A673 (cell line): ENCODE results near the gene FAM163A. TPM values are rescaled to one million over a fixed set of nuclear protein-coding genes. Genes with fewer than 3 reads are reported as not detected.

Source experiments
- BruUV-seq: library from RNA; stranded (reverse); fragments of 400-500 nt; replicated peaks from 2 replicates; lab custom pipeline; 2021; lab: Mats Ljungman, UMichigan
- CTCF ChIA-PET: fragments of 300-600 bp; sonication (Branson Sonifier 250); formaldehyde crosslinking; loops from one replicate; lab custom pipeline; 2022; ENCODE audit warnings: antibody characterized with exemption; lab: Charles Lee
- POLR2A ChIA-PET: fragments of 300-600 bp; sonication (Branson Sonifier 250); formaldehyde crosslinking; loops from one replicate; lab custom pipeline; 2022; ENCODE audit warnings: antibody characterized with exemption; ENCODE audit not compliant: low non-redundant PET; lab: Charles Lee
- DNase-seq: peaks from one replicate; pipeline ENCODE4 v3.0.0-alpha.2; 2015; ENCODE audit warnings: low spot score
- H3K27ac ChIP-seq: fragments of 200-600 bp; sonication (generic); 2 replicates; pipeline ENCODE4 v1.5.1; 2016; ENCODE audit warnings: mixed run types, low read depth, mild to moderate bottlenecking, mixed read lengths, antibody characterized with exemption, low read length; ENCODE audit not compliant: poor library complexity, severe bottlenecking
- H3K27me3 ChIP-seq: fragments of 200-600 bp; sonication (generic); replicated peaks from 2 replicates; pipeline ENCODE4 v1.6.1; 2017; ENCODE audit warnings: mixed run types, low read depth, mild to moderate bottlenecking, mixed read lengths, antibody characterized with exemption, low read length; ENCODE audit not compliant: insufficient read depth, poor library complexity
- H3K36me3 ChIP-seq: fragments of 200-600 bp; sonication (generic); 2 replicates; pipeline ENCODE4 v1.6.1; 2016; ENCODE audit warnings: mixed run types, mild to moderate bottlenecking, mixed read lengths, antibody characterized with exemption, low read length; ENCODE audit not compliant: insufficient read depth, poor library complexity, severe bottlenecking
- H3K4me1 ChIP-seq: fragments of 200-600 bp; sonication (generic); 2 replicates; pipeline ENCODE4 v1.6.1; 2017; ENCODE audit warnings: mixed run types, mild to moderate bottlenecking, mixed read lengths, antibody characterized with exemption, low read length; ENCODE audit not compliant: insufficient read depth, poor library complexity, severe bottlenecking
- H3K4me3 ChIP-seq: fragments of 200-600 bp; sonication (generic); 2 replicates; pipeline ENCODE4 v1.5.1; 2016; ENCODE audit warnings: low read depth, mixed run types, mild to moderate bottlenecking, mixed read lengths, low read length; ENCODE audit not compliant: poor library complexity, severe bottlenecking
- H3K9me3 ChIP-seq: fragments of 200-600 bp; sonication (generic); 2 replicates; pipeline ENCODE4 v1.6.1; 2016; ENCODE audit warnings: mixed run types, low read depth, mild to moderate bottlenecking, mixed read lengths, antibody characterized with exemption, low read length; ENCODE audit not compliant: poor library complexity, severe bottlenecking
- CTCF ChIP-seq: fragments of 300-800, 200-600 bp; sonication (generic); conservative IDR thresholded peaks from 2 replicates; pipeline ENCODE4 v1.5.1; 2017; ENCODE audit warnings: low read depth, mild to moderate bottlenecking, antibody characterized with exemption, low read length, moderate library complexity, mixed read lengths
- EZH2 ChIP-seq: fragments of 200-600 bp; sonication (generic); IDR thresholded peaks from 2 replicates; pipeline ENCODE4 v1.6.1; 2017; ENCODE audit warnings: borderline replicate concordance, low read depth, mild to moderate bottlenecking, mixed read lengths, antibody characterized with exemption, low read length; ENCODE audit not compliant: poor library complexity, severe bottlenecking
- intact Hi-C: fragments of 100-400 bp; cut with micrococcal nuclease; formaldehyde crosslinking; loops from one replicate; pipeline ENCODE4 v1.10.0; 2022; ENCODE audit not compliant: unreplicated experiment
- total RNA-seq: library from RNA; stranded (reverse); gene quantifications from 2 replicates; pipeline ENCODE4 v1.2.3, GENCODE V29; 2021

Gene FAM163A
- total RNA-seq, 1 experiment from 2014 or later, result not detected

GRCh38 chr1:179807291-179807690 is 64.2 kb downstream of the FAM163A start:
- CTCF ChIA-PET, result no interaction called here

GRCh38 chr1:179807691-179808485 is 64.8 kb downstream of the FAM163A start:
- peaks cover 18% of the 10 kb centered on the region for H3K27me3 ChIP-seq
- no peak overlapping the region for H3K27ac ChIP-seq
- intact Hi-C loops, result no loop called here
- no peaks in the 10 kb centered on the region for H3K4me1 ChIP-seq
- no TSS peak for BruUV-seq
- POLR2A ChIA-PET, result no interaction called here
- CTCF ChIA-PET, result no interaction called here
- no peak for DNase-seq
- H3K4me3 ChIP-seq, result no peak overlapping the region
- TF ChIP-seq EZH2 (no peak), CTCF (no peak)
- no peaks in the 10 kb centered on the region for H3K9me3 ChIP-seq
- no peaks in the 10 kb centered on the region for H3K36me3 ChIP-seq

More at GRCh38 chr1:179807291-179807690, 64.2 kb downstream of the FAM163A start:
- no peaks in the 10 kb centered on the region for H3K36me3 ChIP-seq
- peaks cover 15% of the 10 kb centered on the region for H3K27me3 ChIP-seq
- no peak overlapping the region for H3K27ac ChIP-seq
- POLR2A ChIA-PET, result no interaction called here
- H3K9me3 ChIP-seq, result no peaks in the 10 kb centered on the region
- no peaks in the 10 kb centered on the region for H3K4me1 ChIP-seq
- no peak for DNase-seq
- H3K4me3 ChIP-seq, result no peak overlapping the region
- no TSS peak for BruUV-seq
- intact Hi-C loops, result no loop called here
- TF ChIP-seq CTCF, result no peak
- TF ChIP-seq EZH2, result no peak

GRCh38 chr1:179808503-179808902 is 65.4 kb downstream of the FAM163A start:
- intact Hi-C loops, result no loop called here
- Histone ChIP-seq H3K4me1 (no peaks in the 10 kb centered on the region), H3K4me3 (no peak overlapping the region), H3K9me3 (no peaks in the 10 kb centered on the region), H3K27ac (no peak overlapping the region), H3K36me3 (no peaks in the 10 kb centered on the region), H3K27me3 (peaks cover 22% of the 10 kb centered on the region)
- POLR2A ChIA-PET, result no interaction called here
- no TSS peak for BruUV-seq
- no peak for DNase-seq
- TF ChIP-seq CTCF, result no peak
- TF ChIP-seq EZH2, result no peak
- CTCF ChIA-PET, result interaction anchor here (3.2 kb wide), 1 partner anchor 104 kb away, joined by 102 read pairs; no protein-coding TSS in a partner anchor
